ENCODE measurements around the gene LTA4H.

The LTA4H gene

DNA sequence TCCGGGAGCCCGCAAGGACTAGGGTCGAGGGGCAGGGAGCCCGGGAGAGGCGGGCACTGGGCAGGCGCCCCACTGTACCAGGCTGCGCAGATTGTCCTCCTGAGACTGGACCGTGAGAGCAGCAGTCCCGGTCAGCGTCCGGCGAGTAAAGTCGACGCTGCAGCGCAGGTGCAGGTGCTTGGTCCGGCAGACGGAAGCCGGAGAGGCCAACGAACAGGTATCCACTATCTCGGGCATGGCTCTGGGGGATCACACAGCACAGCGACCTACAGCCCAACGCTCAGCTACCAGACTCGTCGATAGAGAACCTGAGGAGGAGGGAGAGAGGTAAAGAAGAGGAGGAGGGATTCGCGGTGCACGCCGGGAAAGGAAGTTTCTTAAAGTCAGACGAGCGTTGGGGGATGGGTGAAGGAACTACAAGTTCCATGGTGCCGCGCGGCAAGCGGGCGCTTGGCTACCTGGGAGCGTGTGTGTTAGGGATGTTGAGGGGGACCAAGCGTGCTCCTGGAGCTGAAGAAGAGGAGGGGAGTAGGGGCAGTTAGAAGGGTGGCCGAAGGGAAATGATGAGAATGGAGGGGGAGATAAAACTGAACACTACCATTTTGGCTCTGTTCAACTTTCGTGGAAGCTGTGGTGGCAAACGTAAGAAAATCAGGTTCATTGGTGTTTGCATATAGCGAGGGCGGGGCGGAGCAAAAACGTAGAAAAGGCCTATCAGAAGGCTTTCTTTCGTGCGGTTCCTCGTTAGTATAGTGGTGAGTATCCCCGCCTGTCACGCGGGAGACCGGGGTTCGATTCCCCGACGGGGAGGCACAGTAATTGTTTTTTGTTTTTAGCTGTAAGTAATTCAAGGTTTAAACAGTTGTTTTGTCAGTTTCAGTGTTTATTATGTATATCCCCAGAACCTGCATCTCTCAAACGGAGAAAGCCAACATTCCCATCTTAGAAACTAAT lies at the start of gene LTA4H:
Gene LTA4H, minus strand, starts transcription at position 305 of the 954 bp plus-strand sequence. Its CDS starts 68 bp downstream, at position 237.
- Histone ChIP-seq H3K27ac (peak within 1 kb of the TSS; percentile 91 to 95), H3K4me3 (peak within 1 kb of the TSS; percentile 88 to 94), H3K36me3 (no peaks in the 10 kb centered on the region), H3K4me1 (peaks cover 0 to 16% (median 10%) of the 10 kb centered on the region in 4 donors), H3K9me3 (no peaks in the 10 kb centered on the region), H3K27me3 (no peaks in the 10 kb centered on the region)
- intact Hi-C loops (cut with DNase I; ENCODE audit: low total_unique reads), result loop anchor here (10.0 kb wide), 1 partner anchor 369 kb away; the partner anchor contains the start of gene CDK17
- peak; percentile 98 for DNase-seq
- TF ChIP-seq, protein P1, sequence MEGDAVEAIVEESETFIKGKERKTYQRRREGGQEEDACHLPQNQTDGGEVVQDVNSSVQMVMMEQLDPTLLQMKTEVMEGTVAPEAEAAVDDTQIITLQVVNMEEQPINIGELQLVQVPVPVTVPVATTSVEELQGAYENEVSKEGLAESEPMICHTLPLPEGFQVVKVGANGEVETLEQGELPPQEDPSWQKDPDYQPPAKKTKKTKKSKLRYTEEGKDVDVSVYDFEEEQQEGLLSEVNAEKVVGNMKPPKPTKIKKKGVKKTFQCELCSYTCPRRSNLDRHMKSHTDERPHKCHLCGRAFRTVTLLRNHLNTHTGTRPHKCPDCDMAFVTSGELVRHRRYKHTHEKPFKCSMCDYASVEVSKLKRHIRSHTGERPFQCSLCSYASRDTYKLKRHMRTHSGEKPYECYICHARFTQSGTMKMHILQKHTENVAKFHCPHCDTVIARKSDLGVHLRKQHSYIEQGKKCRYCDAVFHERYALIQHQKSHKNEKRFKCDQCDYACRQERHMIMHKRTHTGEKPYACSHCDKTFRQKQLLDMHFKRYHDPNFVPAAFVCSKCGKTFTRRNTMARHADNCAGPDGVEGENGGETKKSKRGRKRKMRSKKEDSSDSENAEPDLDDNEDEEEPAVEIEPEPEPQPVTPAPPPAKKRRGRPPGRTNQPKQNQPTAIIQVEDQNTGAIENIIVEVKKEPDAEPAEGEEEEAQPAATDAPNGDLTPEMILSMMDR (IDR thresholded peaks at IDR 0.05), result no peak

DNA sequence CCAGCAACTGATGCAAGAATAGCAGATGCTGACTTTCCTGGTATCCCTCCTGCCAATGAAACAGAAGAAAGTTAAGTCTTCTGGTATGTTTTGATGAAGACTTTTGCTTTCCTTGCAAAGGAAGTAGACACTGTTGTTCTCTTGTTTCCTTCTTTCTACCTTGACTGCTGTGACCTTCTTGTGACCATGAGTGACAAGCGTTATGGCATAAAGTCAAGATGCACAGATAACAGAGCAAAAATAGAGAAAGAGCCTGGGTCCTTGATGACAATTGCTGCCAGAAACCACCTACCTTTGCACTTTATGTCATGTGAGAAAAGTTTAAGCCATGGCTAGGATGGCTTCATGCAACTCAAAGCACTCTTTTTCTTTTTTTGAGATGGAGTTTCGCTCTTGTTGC lies 49.2 kb upstream of the LTA4H start:
- H3K36me3 ChIP-seq, result no peaks in the 10 kb centered on the region
- H3K4me1 ChIP-seq, result no peaks in the 10 kb centered on the region
- no peak overlapping the region for H3K4me3 ChIP-seq
- no peak for DNase-seq
- TF ChIP-seq, protein P1 (IDR thresholded peaks at IDR 0.05), result no peak
- H3K9me3 ChIP-seq, result no peaks in the 10 kb centered on the region
- H3K27me3 ChIP-seq, result no peaks in the 10 kb centered on the region
- no peak overlapping the region for H3K27ac ChIP-seq
- intact Hi-C loops (cut with DNase I; ENCODE audit: low total_unique reads), result no loop called here

DNA sequence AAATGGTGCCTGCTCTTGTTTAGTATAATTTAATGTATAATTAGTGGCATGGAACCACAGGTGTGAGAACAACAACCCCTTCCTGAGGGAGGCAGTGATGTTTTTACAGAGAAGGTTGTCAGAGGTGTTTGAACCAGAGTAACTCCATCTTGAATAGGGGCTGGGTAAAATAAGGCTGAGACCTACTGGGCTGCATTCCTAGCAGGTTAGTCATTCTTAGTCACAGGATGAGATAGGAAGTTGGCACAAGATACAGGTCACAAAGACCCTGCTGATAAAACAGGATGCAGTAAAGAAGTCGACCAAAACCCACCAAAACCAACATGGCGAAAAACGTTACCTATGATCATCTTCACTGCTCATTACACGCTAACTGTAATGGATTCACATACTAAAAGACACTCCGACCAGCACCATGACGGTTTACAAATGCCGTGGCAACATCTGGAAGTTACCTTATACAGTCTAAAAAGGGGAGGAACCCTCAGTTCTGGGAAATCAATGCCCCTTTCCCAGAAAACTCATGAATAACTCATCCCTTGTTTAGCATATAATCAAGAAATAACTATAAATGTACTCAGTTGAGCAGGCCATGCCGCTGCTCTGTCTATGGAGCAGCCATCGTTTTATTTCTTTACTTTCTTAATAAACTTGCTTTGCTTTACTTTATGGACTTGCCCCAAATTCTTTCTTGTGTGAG lies 47.8 kb upstream of the LTA4H start:
- no peak for DNase-seq
- intact Hi-C loops (cut with DNase I; ENCODE audit: low total_unique reads), result no loop called here
- no peaks in the 10 kb centered on the region for H3K27me3 ChIP-seq
- peaks cover 0 to 10% (median 2%) of the 10 kb centered on the region in 4 donors for H3K4me1 ChIP-seq
- H3K36me3 ChIP-seq, result no peaks in the 10 kb centered on the region
- H3K9me3 ChIP-seq, result no peaks in the 10 kb centered on the region
- no peak overlapping the region for H3K4me3 ChIP-seq
- H3K27ac ChIP-seq, result no peak overlapping the region
- TF ChIP-seq, protein P1 (IDR thresholded peaks at IDR 0.05), result no peak

GRCh38 chr12:96081596-96081995 lies 46.2 kb upstream of the LTA4H start:
- TF ChIP-seq, protein P1 (IDR thresholded peaks at IDR 0.05), result no peak
- Histone ChIP-seq H3K27me3 (no peaks in the 10 kb centered on the region), H3K27ac (no peak overlapping the region), H3K36me3 (no peaks in the 10 kb centered on the region), H3K9me3 (no peaks in the 10 kb centered on the region), H3K4me3 (no peak overlapping the region), H3K4me1 (peaks cover 0 to 11% (median 4%) of the 10 kb centered on the region in 4 donors)
- no peak for DNase-seq
- intact Hi-C loops (cut with DNase I; ENCODE audit: low total_unique reads), result no loop called here

DNA sequence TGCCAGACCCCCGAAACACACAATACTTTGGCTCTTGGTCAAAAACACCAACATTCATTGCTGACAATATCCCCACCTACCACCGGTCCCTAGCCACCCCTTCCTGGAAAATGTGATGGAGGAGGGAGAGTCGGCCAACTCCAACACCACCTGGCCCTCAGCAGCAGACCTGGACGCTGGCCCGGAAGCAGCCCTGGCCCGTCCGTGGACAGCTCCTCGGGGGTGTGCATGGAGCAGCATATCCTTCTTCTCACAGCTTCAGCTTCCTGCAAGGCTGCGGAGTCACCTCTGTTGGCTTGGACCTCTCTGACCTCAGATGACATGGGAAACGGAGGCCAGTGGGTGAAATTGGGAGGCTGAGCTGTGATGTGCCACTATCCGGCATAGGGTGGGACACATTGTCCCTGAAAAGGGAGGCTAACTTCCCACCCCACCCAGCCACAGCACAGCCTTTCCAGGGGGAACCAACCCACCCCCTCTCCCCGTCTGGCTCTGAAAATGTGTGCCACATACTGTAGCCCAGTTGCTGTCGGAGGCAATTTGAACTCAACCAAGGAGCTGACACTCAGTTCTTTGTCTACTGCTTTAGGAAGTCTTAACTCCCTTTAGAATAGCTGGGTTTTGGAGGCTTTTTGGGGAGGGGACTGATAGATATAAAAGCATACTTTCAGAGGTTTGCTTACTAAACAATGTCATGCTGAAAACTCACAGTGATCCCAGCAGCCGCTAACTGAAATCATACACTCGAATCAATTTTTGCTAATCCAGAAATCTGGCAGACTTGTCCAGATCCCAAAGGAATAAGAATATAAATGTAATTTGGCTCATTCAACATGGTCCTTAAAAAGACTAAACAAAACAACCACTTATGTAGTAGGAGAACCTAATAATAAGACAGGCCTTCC lies 43.1 kb upstream of the LTA4H start:
- no peaks in the 10 kb centered on the region for H3K9me3 ChIP-seq
- peaks cover 0 to 11% (median 4%) of the 10 kb centered on the region in 4 donors for H3K4me1 ChIP-seq
- no peak overlapping the region for H3K4me3 ChIP-seq
- peak in 1 of 2 donors; percentile 66 for DNase-seq
- no peak overlapping the region for H3K27ac ChIP-seq
- no peaks in the 10 kb centered on the region for H3K36me3 ChIP-seq
- TF ChIP-seq, protein P1 (IDR thresholded peaks at IDR 0.05), result no peak
- intact Hi-C loops (cut with DNase I; ENCODE audit: low total_unique reads), result no loop called here
- H3K27me3 ChIP-seq, result no peaks in the 10 kb centered on the region

Measured in tibial artery (tissue), 4 donors.